Activated CD4-positive, alpha-beta T cell treated with anti-CD3 and anti-CD28 coated beads, Interleukin-2, amount 50 U/mL, for 16 hours (primary cell): Measurements from ENCODE around the gene DST.
"Not testable (repeated sequence)": the region's sequence is repeated elsewhere in the genome, so short reads cannot be mapped to it uniquely, and the experiment has no call there.

Source experiments
- DNase-seq: peaks from one replicate; pipeline ENCODE4 v3.0.0-alpha.2; 2020

The DST gene

DNA sequence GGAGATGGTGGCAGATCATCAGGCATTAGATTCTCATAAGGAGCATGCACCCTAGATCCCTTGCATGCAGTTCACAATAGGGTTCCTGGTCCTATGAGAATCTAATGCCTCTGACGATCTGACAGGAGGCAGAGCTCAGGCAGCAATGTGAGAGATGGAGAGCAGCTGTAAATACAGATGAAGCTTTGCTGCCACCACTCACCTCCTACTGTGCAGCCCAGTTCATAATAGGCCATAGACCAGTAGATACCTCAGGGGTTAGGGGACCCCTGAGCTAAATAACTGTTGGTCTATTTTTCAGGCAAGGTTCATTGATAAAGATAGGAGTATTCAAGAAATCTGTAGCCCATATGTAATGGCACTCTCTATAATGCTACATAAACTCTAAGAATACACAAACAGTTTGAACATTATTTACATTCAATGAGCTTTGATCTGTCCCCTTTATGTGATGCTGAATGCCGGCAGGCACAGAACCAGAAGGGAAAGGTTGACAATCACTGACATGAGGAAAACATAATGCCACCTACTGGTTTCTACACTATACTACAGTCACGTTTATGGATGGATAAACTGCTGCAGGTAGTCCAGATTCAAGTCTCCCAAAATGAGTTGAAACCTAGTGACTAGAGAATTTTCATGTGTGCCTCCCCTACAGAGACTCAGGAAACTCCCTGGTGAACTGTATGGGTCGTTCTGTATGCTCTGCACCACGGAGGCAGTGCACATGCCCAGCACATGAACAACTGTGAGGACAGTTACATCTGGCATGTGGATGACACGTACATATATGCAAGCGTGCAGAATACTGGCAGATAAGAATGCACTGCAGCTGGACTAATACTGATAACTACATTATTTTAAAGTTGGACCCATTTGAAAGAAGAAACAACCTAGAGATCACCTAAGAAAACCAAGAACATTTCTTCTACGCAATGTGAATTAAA, 72.0 kb downstream of the DST start:
- DNase-seq: peak; percentile 35

DNA sequence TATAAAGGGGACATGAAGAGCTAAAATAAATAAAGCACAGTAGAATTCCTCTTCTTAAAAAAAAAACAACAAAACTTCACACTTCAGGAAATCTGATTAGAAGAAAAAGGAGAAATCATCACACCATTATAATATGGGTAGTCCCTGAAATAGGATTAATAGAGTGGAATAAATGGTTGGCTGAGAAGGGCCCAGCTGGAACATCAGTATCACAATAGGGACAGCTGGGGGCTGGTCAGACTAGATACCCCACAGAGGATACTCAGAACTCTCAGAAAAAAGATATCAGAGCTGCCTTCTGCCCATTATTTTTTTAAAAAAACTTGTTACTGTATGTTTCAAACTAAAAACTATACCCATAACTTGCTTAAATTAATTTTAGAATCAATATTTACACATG, 75.2 kb downstream of the DST start:
- DNase-seq: no peak

DNA sequence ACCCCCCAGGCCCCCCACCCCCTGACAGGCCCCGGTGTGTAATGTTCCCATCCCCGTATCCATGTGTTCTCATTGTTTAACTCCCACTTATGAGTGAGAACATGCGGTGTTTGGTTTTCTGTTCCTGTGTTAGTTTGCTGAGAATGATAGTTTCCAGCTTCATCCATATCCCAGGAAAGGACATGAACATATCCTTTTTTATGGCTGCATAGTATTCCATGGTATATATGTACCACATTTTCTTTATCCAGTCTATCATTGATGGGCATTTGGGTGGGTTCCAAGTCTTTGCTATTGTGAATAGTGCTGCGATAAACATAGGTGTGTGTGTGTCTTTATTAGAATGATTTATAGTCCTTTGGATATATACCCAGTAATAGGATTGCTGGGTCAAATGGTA, 80.0 kb downstream of the DST start:
- DNase-seq: not testable (repeated sequence)

DNA sequence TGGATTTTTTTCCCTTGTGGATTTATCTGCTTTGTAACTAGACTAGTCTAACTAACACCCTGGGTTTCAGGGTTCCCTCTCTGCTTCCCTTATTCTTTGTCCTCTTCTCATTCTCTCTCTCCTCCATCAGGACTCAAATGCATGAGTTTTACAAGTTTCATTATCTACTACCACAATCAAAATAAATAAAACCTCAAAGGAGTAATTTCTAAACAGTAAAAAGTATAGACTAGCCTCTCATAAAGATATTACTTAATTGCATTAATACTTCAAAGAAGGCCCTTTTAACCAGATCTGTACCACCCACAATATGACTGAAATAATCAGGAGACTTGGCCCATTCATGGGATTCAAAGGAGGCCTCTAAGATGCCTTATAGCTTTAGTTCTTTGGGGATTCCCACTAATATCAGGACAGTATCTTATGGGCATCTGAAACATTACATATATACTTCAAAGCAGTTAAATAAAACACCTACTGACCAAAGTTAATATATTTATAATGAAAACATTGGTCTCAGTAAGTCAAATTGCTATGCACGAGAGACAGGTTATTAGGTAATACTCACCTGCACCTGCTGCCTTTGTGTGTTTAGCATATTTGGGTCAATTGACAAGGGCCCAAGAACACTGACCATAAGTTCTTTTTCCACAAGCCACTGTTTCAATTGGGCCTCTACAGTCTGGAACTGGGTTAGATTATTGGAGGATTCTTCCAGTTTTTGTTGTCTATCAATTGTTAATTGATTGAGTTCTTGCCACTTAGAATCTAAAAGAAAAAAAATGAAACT, 85.7 kb downstream of the DST start:
- DNase-seq: no peak

DNA sequence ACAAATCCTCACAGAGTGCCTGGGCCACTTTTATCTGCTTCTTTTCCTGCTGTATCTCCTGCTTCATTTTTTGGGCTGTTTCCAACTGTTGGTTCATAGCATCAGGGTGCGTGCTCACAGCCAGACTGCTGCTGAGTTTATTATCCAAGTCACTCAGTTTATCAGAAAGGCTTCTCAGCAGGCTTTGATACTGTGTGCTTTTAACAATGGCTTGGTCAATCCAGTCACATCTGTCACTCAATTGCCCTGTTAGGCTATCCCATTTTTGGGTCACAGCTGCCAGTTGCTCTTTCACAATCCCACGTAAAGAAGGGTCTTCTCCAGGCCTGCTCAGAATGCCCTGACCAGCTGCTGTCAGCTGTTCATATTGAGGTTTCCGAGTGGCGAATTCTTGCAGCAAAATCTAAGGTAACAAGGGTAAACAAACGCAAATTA, 87.2 kb downstream of the DST start:
- DNase-seq: no peak

DNA sequence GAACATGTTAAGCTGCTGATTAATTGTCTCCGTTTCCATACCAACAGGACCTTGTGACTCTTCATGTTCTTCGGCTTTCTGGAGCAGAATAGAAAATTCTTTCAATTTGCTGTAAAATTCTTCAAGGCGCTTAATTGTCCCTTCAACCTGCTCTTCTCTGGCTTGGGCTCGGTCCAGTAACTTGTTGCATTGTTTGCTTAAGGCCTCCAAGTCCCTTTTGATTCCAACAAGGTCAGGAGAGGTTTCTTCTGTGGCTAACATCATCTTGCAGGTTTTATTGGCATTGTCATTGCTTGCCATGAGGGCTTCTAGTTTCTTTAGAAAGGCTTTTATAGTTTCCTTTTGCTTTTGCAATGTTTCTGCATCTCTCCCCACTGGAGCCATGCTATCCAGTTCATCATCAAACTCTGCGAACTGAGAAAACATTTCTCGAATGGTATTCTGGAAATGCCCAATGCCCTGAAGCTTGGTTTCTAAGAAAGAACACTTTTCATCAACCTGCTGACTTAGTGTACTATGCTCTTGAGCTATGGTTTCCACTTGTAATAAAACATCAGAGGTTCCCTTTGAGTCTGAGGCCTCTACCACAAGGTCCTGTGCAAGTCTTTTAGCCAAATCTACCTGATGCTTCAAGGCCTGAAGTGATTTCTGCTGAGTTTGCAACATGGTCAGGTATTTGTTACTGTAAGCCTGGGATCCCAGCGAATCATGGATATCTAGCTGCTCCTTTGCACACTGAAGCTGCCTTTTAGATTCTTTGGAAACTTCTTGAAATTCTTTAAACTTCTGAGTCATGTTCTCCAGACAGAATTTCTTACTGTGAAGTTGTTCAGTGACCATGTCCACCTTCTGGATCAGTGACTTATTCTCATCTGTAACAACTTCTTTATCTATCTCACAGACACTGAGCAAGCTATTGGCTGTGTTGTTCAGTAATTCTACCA, 90.2 kb downstream of the DST start:
- no peak for DNase-seq

DNA sequence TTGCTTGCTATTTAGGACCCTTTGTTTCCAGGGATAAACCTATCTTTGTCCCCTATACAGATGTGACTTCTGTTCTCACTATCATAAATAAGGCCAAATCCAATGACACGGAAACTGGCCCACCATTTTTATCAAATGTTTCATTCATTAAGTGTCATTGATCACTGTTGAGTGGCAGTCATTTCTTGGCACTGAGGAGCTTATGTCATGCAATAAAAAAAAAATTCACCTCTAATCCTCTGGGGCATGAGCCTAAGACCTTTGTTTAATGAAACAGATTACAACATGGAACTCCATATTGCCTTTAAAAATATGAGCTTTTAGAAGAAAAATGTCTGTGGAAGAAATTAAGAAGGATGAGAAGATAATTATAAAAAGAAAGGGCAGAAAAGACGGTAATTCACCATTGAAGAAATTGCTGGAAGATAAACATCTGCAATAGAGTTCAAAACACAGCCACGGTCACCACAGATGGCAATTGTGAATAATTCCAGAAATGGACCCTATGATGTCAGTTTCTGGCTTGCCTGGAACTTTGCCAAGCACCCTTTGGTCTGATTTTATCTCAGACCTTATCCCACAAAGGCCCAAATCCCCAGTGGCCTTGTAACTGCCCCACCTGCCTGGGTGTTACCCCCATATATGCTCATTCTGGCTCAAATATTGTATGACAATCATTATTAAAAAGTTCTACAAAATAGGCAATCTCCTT, 91.1 kb downstream of the DST start:
- no peak for DNase-seq

DNA sequence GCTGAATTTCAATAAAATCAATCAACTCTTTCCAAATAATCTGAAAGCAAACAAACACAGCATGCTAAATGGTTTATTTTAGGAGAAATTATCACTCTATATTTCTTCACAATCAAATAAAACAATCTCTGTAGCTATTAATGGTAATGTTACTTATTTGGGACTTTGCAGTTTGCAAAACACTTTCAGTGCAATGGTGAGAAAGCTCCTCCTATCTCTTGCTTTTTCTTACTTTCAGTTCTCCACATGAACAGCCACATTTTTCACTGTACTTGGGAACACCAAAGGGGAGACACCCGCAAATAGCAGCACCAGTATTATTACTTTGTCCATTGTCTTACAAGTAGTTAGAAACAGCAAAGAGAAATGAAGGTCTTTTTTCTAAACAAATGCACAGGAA, 92.4 kb downstream of the DST start:
- DNase-seq: no peak

DNA sequence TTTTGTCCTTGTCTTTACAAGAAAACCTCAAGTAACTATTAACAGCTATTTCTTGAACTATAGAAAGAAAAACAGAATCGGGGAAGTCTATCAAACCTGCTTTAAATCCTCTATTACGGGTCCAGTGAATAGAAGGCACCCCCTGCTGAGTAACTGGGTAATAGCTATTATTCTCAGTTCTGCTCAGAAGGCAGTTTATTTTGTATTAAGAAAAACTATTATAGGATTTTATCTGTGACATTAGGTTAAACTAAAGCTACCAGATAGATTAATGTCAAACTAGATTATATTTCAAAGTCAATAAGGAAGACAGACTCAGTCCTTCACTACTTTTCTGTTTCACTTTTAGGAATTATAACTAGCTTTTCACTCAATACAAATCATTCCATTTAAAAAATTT, 93.7 kb downstream of the DST start:
- no peak for DNase-seq

DNA sequence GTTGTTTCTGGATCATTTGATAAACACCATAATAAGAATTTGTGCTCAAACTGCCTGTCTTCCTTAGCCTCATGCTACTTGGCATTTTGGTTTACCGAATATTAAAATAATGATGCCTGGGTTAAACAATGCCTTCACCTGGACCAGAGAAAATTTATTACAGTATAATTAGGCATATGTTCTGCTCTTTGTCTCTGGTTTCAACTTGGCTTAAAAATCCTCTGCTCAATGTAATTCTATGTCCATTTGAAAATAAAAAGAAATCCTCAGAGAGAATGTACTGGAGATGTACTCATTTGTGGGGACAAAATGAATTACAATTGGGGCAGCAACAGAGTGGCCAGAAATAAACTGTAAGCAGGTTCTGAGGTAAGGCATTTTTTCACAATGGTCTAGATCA, 95.0 kb downstream of the DST start:
- DNase-seq: no peak

DNA sequence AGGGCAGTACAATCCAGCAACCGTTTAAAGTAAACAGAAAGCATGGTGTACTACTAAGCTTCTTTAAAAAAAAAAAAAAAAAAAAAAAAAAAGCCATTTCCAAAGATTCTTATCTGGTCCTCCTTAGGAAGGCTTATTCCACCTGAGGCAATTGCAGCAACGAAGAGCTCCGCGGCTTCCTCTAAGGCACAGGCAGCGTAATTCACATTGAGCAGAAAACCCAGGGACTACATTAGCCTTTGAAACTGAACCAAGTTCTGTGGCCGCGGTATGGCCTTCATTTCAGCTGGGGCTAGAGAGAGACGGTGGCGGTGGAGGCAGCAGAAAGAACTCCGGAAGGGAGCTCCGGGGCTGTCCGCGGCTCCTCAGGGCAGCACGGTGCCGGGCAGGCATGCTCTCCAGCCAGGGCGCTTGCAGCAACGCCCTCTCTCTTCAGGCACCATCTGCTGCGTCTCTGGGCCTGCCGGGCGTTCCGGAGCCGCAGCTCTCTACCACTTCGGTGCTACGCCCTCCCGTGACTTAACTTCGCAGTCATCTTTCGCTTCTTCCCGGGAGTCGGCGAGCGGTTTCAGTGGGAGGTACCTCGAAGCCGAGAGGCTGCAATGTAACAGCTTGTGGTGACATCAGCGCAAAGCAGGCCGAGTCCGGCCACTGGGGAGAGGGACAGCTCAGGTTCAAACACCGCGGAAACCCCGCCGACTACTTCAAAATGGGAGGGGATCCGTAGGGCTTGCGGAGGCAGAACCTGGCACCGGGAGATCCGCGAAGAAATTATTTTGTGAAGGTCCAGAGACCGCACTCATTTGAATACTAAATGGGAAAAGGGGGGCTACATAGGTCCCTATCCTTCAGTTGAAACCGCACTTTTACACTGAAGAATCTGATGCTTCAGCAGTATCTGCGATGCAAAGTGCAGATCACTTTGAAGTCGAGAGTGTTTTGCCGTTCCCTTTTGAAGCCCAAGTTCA, 100.0 kb downstream of the DST start:
- peak; percentile 88 for DNase-seq

DNA sequence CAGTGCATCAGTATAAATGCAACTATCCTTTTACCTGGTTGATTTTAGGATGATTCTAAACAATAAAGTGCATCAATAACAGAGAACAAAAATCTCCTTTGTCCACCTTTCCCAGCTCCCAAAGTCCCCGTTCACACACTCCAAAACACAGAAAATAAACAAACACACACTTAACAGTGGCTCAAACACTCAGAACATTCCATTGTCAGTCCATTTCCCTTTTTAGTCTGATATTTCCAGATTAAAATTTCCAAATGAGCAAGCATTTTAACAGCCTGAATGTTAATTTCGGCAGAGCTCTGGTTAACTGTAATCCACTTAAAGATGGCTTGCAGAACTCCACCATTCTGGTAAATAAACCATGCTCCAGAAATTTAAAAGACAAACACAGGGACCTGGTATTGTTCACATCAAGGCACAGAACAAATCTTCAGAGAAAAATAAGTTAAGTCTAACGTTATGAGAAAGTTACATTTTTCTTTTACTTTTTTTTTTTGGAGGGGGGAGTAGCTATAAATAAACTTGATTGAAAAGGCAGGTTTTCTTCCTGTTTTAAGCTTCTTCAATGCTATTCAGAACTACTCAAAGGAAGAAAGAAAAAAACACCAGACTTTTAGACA, 100.8 kb downstream of the DST start:
- DNase-seq: no peak

DNA sequence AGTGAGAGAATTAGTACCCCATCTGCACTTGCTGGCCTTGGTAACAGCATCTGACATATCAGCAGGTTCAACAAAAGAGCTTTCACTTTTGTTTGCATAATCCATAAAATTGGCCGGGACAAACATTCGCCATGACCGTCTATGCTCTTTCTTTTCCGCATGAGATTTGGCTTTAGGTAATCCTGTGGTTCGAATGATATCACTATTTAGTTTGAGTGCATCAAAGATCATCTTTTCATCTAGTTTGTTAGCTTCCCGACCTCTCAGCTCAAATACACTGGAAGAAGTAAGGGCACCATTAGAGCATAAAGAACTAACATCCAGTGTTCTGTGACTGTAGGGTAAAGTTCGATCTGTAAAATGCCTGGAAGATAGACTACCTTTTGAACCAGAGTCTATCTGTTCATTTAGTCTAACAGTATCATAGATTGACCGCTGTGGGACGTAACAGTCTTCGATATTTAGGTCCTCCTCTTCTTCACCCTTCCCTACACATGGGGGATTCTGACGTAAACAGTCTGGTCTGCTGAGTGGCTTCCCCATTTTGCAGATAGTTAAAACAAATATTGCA, 101.6 kb downstream of the DST start:
- no peak for DNase-seq

DNA sequence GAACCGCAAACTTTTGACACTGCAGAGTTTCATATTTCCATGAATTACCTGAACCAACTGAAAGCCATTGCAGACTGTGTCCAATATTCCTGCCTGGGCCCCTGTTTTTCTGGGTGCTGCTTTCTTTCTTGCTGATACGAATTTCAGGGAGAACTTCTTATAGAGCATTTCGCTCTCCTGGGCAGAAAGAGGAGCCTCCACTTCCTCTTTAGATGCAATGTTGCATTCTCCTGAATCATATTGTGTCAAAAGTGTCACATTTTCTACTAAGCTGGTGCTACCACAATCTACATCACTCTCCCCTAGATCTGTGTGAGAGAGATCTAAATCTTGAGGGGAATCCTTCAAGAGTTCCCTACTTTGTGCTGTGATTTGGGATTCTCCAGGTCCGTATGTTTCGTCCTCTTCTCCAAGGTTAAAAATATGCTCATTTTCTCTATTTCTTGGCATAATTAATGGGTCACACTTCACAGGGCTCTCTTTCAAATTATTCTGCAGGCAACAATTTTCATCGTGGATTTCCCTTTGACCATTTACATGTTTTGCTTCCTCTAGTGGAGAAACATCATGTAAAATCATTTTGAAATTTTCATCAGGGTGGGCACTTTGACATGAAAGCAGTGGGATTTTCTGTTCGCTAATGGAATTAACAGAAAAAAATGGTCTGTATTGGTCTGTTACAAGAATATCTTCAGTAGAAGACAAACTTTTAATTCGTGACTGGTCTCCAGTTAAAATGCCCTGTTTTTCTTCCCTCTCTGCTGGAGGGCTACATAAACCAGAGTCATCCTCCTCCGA, 102.3 kb downstream of the DST start:
- no peak for DNase-seq

DNA sequence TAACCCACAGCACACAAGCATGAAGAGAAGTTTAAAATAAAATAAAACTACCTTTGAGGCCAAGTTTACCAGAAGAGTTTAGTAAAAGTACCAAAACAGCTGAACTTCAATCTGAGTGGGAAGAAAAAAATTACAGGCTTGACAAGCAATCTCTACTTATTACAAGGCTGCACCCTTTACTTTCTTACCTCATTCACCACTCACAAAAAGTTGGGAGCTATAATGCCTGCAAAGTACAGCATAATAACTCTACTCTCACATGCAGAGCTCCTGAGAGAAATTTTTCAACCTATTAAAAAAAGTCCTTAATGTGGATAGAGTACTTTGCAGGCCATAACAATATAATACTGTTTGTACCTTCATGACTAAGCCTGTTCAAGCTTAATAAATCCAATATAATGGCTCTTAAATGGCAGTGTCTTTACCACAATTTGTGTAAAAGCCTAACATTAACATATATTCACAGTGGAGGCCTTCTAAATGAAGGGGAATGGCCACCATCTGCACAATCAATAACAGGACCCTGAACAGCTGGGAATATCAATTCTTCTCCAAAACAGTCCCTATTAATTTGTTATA, 103.1 kb downstream of the DST start:
- no peak for DNase-seq

DNA sequence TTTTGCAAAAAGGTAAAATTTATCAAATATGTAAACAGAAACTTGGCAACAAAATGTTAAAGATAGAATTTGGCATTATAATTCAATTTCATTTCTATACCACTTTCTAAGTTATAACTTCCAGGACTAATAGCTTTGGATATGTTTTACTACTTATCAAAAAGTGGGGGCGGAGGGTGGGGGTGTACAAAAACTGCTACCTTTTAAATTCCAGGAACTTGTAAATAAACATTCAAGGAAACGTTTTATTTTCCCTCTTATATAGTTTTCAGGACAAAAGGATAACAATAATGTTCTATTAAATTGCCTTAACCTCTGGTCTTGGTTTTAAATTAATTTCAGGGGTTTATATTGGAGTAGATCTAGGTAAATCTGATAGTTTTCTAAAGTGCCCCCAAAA, 103.8 kb downstream of the DST start:
- no peak for DNase-seq

DNA sequence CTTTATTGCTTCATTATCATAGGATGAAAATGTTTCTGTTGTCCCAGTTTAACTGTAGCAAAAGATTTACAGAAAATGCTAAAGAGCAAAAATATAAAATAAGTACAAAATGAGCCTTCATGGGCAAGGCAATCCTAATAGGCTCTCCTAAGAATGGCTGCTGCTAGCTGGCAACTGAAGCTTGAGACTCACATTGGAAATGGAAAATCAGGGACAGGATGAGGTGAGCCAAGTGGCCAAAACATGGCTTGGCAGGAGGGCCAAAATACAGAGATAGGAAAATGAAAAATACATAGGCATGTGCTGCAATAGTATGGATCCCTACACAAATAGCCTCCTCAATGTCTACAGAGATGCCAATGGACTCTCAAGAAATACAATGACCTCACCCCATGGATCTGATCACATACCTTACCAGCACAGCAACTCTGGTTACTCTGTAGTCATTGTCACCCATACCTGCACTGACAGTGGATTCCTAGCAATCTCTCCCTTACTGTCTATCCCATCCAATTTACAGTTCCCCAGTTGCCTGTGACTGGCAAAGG, 105.4 kb downstream of the DST start:
- no peak for DNase-seq

DNA sequence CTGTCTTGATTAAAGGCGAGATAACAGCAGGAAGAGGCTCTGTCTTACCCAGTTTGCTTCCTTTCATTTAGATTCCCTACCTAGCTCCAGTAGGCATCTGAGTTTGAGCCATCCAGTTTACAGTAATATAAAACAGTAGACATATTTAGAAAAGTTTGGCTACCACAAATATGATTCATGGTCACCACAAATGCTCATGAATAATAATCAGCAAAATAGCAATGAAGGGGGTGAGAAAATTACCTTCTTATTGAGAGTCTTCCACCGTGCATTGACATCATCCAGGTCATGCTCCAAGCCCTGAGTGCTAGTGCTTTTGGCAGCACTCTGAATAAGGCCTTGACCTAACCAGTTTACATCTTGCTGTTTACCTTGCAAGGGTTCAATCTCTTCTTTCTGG, 106.2 kb downstream of the DST start:
- no peak for DNase-seq

DNA sequence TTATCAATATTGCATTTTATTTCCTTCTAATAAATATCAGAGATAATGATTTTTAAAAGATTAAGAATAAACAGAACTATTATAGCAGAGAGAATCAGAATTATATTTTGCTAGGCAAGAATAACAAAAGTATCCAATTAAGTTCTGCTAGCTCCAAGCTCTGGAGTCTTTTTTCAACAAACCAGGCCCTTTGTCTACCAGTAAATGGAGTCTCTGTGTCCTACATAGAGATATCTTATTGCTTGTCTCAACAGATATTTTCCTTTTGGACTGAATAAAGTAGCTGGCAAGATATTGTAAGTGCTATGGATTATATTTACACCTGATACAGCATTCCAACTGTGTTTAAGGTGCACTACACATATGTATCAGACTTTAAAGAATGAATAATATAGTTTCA, 107.1 kb downstream of the DST start:
- no peak for DNase-seq
